ENCODE measurements around the gene FBXO22.
"Not testable (repeated sequence)": the region's sequence is repeated elsewhere in the genome, so short reads cannot be mapped to it uniquely, and the experiment has no call there.

The FBXO22 gene

DNA sequence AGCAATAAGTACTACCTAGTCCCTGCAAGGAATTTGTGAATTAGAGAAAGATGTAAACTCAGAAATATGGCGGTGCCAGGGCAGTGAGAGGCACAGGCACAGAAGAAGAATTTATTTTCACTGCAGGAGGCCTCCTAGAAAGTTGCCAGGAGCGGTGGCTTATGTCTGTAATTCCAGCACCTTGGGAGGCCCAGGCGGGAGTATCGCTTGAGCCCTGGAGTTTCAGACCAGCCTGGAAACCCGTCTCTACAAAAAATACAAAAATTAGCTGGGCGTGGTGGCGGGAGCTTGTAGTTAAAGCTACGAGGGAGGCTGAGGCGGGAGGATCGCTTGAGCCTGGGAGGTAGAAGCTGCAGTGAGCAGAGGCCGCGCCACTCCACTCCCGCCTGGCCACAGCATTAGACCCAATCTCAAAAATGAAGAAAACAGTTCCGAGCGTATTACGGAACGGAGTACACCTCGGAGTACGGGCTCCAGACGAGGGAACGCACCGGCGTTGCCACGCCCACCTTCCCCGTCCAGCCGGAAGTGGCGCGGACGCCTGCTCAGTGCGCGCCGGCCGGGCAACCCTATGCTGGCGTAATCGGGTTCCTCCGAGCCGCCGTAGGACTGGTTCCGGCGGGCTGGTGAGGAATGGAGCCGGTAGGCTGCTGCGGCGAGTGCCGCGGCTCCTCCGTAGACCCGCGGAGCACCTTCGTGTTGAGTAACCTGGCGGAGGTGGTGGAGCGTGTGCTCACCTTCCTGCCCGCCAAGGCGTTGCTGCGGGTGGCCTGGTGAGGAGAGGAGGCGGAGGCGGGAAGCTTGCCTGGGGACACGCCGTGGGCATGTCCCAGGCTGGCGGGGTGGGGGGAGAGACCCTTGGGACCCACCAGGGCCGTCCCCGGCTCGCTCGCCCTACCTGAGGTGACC lies at the start of gene FBXO22:
TSS of gene FBXO22 (plus strand) at position 548 of the 909 bp plus-strand sequence. CDS start at position 634, 86 bp downstream.
- peak; percentile 93 for DNase-seq

- DNase-seq: no peak
These were observed 45.8 kb upstream of the FBXO22 start for GRCh38 chr15:75857886-75858285.

- no peak for DNase-seq
These were observed 41.8 kb upstream of the FBXO22 start for GRCh38 chr15:75861750-75862402.

DNA sequence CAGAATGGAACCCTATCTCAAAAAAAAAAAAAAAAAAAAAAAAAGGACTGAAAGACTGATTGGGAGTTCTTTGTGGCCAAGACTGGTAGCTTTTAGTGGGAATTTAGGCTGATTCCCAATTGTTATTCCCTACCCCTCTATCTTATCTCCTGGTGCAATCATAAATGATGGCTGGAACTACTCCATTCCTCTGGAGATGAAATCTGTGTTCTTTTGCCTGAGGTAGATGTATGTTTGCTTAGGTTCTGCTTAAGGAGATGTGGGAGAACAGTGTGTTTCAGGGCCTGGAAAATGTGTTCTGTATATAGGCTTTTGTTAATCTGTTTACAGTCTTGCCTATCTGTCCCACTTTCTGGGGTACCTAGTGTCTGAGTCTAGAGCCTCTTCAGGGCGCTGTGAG lies 40.9 kb upstream of the FBXO22 start:
- no peak for DNase-seq

DNA sequence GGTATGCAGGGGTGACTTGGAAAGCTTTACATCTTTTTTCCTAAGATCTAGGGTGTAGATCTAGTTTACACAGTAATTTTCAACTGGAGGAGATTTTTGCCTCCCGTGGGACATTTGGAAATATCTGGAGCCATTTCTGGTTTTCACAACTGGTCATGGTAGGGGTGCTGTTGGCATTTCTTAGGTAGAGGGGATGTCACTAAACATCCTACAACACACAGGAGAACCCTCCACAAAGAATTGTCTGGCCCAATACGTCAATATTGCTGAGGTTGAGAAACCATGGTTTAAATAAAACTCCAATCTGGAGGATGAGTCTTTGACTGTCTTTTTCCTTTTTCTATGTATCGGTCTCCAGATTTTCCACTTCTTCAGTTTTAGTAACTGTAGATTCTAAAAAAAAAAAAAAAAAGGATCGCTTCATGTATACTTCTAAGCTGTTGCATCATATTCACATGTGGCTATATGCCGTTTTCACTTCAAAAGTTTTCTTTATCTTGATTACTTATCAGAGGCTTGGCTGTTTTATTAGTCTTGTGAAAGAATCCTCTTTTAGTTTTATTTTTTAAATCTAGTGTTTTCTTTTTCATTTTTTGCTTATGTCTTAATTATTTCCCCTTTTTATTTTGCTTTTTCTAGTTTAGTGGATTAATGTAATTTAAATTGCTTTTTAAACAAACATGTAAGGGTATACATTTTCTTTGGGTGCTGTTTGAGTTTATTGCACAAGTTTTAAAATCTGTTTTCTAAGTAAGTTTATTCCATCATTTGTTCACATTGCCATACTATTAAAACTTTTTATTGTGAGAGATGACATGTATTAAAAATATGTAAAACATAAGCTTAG lies 39.2 kb upstream of the FBXO22 start:
- no peak for DNase-seq

- DNase-seq: not testable (repeated sequence)
These were observed 37.6 kb upstream of the FBXO22 start for GRCh38 chr15:75866045-75866444.

GRCh38 chr15:75866916-75867315 lies 36.8 kb upstream of the FBXO22 start:
- no peak for DNase-seq

DNA sequence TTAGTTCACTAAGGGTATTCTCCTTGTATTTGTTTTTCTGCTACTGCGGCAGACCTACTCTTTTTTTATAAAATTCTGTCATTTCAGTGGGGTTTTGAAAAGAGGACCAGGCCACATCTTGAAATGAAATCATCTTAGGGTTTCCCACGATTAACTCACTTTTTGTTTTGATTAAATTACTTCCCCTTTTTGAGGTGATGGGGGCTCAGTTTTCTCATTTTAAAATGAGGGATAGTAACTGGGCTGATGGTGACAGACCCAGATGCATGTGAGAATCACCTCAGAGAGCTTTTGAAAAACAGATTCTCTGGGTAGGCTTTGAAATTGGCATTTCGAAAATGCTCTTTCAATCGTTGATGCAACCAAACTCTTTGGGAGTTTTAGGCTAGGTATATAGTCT lies 36.2 kb upstream of the FBXO22 start:
- DNase-seq: no peak

- DNase-seq: no peak
These were observed 35.7 kb upstream of the FBXO22 start for GRCh38 chr15:75868019-75868418.

DNA sequence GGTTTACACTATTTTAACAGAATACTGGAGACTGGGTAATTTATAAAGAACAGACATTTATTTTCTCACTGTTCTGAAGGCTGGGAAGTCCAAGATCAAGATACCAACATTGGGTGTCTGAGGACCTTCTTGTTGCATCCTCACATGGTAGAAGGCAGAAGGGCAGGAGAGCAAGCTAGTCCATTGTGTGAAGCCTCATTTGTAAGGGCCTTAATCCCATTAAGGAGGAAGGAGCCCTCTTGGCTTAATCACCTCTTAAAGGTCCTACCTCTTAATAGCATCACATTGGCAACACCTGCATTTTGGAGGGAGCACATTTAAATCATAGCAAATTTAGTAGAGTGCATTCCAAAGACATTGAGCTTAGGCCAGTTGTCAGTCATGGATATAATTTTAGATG lies 34.2 kb upstream of the FBXO22 start:
- DNase-seq: no peak

GRCh38 chr15:75871589-75871988 lies 32.1 kb upstream of the FBXO22 start:
- not testable (repeated sequence) for DNase-seq

DNA sequence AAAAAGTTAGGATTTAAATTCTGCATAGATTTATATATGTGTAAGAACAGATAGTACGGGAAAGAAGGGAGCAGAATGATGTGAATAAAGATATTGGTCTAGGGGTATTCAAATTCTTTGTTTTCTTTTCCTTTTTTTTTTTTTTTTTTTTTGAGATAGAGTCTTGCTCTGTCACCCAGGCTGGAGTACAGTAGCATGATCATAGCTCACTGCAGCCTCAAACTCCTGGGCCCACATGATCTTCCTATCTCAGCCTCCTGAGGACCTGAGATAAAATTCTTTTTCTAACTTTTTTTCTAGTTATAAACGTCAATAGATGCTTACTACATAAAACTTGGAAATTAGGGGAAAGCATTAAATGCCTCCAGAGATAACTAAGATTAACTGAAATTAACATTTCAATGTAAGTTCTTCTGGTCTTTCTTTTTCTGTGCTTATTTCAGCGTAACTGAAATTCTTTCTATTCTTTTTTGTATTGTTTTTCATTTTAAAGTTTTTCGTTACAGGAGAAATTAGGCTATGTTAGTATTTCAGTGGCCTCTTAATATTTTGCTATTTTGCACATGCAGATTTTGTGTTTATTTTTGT lies 31.2 kb upstream of the FBXO22 start:
- DNase-seq: no peak

- no peak for DNase-seq
These were observed 19.6 kb upstream of the FBXO22 start for GRCh38 chr15:75884041-75884440.

- DNase-seq: no peak
These were observed 16.5 kb upstream of the FBXO22 start for GRCh38 chr15:75887178-75887577.

- DNase-seq: no peak
These were observed 11.8 kb upstream of the FBXO22 start for GRCh38 chr15:75891895-75892294.

DNA sequence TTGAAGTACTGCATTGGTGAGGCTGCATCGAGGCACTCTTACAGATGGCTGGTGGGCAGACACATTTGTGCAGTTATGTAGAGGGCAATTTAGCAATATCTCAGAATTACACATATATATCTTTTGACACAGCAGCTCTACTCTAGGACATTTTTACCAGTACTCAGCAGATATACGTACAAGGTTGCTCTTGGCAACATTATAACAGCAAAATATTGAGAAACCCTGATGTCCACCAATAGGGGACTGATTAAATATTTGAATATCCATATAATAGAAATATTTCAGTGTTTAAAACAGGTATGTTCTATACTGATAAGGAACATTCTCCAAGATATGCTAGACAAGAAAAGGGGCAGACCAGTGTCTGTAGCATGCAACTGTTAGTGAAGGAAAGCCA lies 7.9 kb upstream of the FBXO22 start:
- no peak for DNase-seq

DNA sequence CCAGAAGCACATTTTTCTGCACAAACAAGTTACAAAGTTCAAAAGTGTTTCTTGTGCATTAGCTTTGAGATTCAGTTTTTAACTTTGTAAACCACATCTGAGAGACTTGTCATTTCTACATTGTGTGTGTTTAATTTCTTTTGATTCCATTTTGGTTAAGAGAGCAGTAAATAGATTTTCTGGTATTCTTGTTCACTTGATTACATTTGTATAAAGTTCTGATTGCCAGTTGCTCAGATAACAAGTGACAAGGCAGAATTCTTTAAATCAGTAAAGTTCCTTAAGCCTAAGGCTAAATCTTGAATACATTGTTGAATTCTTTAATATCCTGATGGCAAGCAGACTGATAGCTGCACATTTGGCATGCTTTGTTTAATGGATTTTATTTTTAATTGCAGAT lies 3.1 kb upstream of the FBXO22 start:
- no peak for DNase-seq

DNA sequence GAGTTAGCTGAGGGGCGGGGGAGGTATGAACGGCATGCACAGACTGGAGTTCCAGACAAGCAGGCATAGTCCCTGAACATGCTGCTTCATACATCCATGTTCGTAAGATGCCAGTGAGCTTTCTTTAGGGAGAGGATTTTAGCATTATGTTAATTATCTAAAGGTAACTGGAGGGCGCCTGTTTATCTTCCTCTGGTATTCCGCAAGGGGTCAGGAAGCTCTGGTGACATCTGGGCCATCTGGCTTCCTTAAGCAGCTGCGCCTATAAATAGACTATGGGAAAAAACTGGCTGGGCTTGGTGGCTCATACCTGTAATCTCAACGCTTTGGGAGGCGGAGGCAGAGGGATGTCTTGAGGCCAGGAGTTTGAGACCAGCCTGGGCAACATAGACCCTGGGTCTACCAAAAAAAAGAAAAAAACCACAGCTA lies 1.5 kb upstream of the FBXO22 start:
- no peak for DNase-seq

DNA sequence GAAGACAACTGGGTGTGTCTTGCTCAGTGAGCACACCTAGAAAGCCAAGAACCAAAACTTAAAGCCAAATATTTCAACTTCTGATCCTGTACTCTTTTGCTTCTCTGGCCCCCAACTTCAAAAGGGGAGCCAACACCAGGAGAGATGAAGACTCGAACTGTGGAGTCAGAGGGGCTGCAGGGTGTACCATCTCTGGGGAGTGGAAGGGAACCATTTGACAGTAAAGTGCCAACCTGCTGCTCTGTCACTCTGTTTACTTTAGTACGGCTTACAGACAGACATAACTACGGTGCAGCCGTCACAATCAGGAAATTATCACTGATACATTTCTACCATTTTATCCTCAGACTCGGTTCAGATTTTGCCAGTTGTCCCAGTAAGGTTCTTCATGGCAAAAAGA lies 1.6 kb downstream of the FBXO22 start:
- DNase-seq: no peak

DNA sequence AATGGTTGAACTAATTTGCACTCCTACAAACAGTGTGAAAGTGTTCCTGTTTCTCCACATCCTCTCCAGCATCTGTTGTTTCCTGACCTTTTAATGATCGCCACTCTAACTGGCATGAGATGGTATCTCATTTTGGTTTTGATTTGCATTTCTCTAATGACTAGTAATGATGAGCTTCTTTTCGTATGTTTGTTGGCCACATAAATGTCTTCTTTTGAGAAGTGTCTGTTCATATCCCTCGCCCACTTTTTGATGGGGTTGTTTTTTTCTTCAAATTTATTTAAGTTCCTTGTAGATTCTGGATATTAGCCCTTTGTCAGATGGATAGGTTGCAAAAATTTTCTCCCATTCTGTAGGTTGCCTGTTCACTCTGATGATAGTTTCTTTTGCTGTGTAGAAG lies 6.7 kb downstream of the FBXO22 start:
- DNase-seq: not testable (repeated sequence)

DNA sequence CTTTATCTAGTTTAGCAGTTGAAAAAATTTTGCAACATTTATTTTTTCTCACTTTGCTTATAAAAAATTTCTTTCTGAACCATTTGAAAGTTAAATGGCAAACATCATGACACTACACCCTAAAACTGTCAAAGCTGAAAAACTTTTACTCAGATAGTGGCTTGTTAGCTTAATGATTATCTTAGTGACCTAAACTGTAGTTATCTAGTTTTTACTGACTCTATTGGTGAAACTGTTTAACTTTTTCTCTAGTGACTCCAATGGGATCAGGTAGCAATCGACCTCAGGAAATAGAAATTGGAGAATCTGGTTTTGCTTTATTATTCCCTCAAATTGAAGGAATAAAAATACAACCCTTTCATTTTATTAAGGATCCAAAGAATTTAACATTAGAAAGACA lies 13.3 kb downstream of the FBXO22 start:
- DNase-seq: no peak

GRCh38 chr15:75918135-75918534 lies 14.5 kb downstream of the FBXO22 start:
- no peak for DNase-seq

DNA sequence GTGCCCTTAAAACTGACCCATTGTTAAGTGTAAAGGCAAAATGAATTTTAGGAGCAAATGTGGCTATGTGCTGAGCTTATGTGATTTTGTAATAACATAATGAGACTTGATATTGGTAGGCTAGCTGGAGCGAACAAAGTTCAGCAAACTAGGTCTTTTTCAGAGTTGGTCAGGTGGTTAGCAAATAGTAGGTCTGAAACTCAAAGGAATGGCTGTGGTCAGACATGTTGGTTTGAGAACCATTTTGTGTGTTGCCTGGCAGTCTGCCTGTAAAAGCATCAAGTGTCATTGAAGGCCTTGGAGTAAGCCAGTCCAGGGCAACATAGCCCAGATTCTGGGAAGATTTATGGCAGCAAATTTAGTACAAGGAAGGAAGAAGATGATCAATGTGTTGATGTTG lies 16.4 kb downstream of the FBXO22 start:
- no peak for DNase-seq
